Ectodermal cell (in vitro differentiated cells): ENCODE data around the gene KDSR.

Source experiments
- H3K27ac ChIP-seq: 2 replicates; pipeline ENCODE4 v1.7.0; 2013; ENCODE audit warnings: mild to moderate bottlenecking, low read depth, low read length; ENCODE audit not compliant: insufficient read depth, poor library complexity, severe bottlenecking
- H3K27me3 ChIP-seq: 2 replicates; pipeline ENCODE4 v1.7.0; 2013; ENCODE audit warnings: mild to moderate bottlenecking, low read length; ENCODE audit not compliant: insufficient read depth, control insufficient read depth, poor library complexity, severe bottlenecking
- H3K36me3 ChIP-seq: one replicate; pipeline ENCODE4 v1.7.0; 2013; ENCODE audit warnings: low read length; ENCODE audit not compliant: control insufficient read depth, insufficient read depth
- H3K4me1 ChIP-seq: one replicate; pipeline ENCODE4 v1.7.0; 2013; ENCODE audit warnings: low read length; ENCODE audit not compliant: control insufficient read depth, insufficient read depth
- H3K4me3 ChIP-seq: 2 replicates; pipeline ENCODE4 v1.7.0; 2013; ENCODE audit warnings: low read depth, low read length, control low read depth; ENCODE audit not compliant: insufficient read depth
- H3K9me3 ChIP-seq: 2 replicates; pipeline ENCODE4 v1.7.0; 2013; ENCODE audit warnings: mild to moderate bottlenecking, low read length, moderate library complexity; ENCODE audit not compliant: control insufficient read depth
- WGBS, 2 experiments: methylation state at CpG; one replicate each; pipeline ENCODE4 v1.1.7; 2013; ENCODE audit warnings: missing lambda C conversion rate in 2 of 2; 5-methylcytosine and 5-hydroxymethylcytosine counted together

KDSR gene

DNA sequence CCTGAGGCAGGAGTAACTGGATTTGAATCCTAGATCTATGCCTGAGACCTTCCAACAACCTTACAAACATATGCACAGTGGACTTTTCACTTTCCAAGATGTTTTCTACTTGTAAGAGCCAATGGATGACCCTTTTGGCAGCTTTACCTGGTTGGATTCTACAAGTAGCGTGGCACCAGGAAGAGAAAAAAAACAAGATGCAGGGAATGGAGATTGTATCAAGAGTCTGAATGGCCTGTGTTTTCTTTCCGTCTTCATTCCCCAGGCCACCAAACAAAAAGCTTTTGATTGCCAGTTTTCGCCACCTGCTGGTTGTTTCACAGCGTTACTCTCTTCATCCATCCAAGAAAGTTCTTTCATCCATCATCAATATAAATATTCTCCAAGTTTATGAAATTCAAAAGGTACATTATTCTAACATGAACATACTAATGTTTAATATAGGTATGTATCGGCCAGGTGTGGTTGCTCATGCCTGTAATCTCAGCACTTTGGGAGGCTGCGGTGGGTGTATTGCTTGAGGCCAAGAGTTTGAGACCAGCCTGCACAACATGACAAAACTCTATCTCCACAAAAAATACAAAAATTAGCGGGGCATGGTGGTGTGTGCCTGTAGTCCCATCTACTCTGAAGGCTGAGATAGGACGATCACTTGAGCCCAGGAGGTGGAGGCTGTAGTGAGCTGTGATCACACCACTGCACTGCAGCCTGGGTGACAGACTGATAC lies 43.9 kb downstream of the KDSR start:
- 36 to 37% methylated on average over 7 of the region's 8 CpGs for whole genome bisulfite sequencing, 2 experiments
- H3K4me1 ChIP-seq, result peaks cover 9% of the 10 kb centered on the region

DNA sequence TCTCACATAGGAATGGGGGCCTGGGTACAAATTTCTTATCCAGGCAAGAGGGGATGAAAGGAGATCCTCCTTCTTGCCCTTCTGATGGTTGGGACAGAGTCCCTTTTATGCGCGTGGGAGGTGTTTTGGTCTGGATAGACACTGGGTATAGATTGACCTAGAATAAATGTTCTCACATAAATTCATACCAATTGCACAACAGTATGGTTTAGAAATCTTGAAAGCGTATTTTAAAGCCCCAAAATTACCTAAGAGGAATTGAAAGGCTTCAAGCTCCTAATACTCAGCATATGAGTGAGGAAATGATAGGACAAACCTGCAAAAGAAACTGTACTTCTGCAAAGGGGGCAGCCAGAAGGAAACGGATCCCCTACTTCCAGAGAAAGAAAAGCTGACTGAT lies 44.8 kb downstream of the KDSR start:
- Histone ChIP-seq H3K9me3 (no peaks in the 10 kb centered on the region), H3K4me1 (peaks cover 9% of the 10 kb centered on the region), H3K27ac (no peak overlapping the region), H3K27me3 (peaks cover 35% of the 10 kb centered on the region), H3K36me3 (no peaks in the 10 kb centered on the region), H3K4me3 (no peak overlapping the region)
- 97 to 98% methylated on average over 3 to 4 of the region's 4 CpGs for WGBS, 2 experiments

More for the DNA sequence above, 43.9 kb downstream of the KDSR start:
- Histone ChIP-seq H3K4me3 (no peak overlapping the region), H3K36me3 (no peaks in the 10 kb centered on the region), H3K27ac (no peak overlapping the region), H3K27me3 (peaks cover 27% of the 10 kb centered on the region), H3K9me3 (no peaks in the 10 kb centered on the region)

GRCh38 chr18:63321291-63321690 lies 45.7 kb downstream of the KDSR start:
- peaks cover 9% of the 10 kb centered on the region for H3K4me1 ChIP-seq
- H3K36me3 ChIP-seq, result no peaks in the 10 kb centered on the region
- WGBS, 2 experiments, result 87 to 90% methylated on average over 9 of the region's 9 CpGs
- no peak overlapping the region for H3K4me3 ChIP-seq
- H3K27me3 ChIP-seq, result peaks cover 40% of the 10 kb centered on the region
- no peak overlapping the region for H3K27ac ChIP-seq
- H3K9me3 ChIP-seq, result no peaks in the 10 kb centered on the region

DNA sequence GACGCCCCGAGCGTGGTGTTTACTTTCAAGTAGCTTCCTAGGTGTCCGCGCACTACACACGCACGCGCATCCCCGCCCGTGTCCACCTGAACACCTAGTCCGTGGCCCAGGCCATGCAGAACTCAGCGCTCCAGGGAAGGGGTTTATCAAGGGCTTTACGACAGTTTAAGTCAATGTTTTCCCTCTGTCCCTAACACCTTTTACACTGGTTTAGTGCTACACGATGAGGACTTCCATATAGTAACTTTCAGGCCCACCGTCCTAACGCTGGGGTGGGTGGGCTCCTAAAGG lies 46.1 kb downstream of the KDSR start:
- H3K27ac ChIP-seq, result no peak overlapping the region

DNA sequence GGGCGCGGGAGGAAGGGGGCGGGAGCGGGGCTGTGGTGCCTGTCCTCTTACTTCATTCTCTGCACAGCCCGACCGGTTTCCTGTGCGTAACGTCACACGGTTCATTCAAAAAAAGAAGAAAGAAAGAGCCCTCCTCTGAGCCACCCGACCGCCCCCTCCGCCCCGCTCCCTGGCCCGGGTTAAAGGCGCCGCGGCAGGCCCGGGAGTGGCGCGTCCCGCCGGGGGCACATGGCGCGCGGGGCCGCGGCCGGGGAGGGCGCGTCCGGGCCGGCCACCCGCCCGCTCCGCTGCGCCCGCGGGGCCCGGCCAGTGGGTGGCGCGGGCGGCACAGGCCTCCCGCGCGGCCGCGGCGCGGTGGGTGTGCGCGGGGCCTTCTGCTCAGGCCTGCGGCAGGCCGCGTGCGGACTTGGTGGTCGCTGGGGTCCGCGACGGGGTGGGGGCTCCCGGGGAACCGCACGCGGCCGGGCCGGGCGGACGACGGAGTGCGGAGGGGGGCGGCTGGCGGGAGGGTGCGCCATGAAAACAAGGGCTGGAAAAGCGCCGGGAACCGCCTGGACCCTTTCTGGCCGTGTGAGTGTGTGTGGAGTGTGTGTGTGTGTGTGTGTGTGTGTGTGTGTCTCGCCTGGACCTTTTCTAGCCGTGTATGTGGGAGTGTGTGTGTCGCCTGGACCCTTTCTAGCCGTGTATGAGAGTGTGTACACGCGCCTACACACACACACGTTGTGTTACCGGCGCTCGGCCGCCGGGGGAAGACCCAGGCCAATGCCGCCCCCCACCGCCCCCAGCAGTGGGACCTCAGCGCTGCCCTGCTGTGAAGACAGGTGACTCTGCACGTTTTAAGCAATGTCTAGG lies 46.7 kb downstream of the KDSR start:
- WGBS, 2 experiments, result 2% methylated on average over 92 of the region's 92 CpGs
- Histone ChIP-seq H3K36me3 (no peaks in the 10 kb centered on the region), H3K4me3 (peak overlapping the region; percentile 56), H3K4me1 (peaks cover 9% of the 10 kb centered on the region), H3K9me3 (no peaks in the 10 kb centered on the region), H3K27me3 (peaks cover 44% of the 10 kb centered on the region), H3K27ac (no peak overlapping the region)

More for the DNA sequence above, 46.1 kb downstream of the KDSR start:
- Histone ChIP-seq H3K4me3 (peak overlapping the region; percentile 35), H3K4me1 (peaks cover 9% of the 10 kb centered on the region), H3K36me3 (no peaks in the 10 kb centered on the region), H3K9me3 (no peaks in the 10 kb centered on the region), H3K27me3 (peaks cover 40% of the 10 kb centered on the region)
- WGBS, 2 experiments, result 60% methylated on average over 16 of the region's 16 CpGs

DNA sequence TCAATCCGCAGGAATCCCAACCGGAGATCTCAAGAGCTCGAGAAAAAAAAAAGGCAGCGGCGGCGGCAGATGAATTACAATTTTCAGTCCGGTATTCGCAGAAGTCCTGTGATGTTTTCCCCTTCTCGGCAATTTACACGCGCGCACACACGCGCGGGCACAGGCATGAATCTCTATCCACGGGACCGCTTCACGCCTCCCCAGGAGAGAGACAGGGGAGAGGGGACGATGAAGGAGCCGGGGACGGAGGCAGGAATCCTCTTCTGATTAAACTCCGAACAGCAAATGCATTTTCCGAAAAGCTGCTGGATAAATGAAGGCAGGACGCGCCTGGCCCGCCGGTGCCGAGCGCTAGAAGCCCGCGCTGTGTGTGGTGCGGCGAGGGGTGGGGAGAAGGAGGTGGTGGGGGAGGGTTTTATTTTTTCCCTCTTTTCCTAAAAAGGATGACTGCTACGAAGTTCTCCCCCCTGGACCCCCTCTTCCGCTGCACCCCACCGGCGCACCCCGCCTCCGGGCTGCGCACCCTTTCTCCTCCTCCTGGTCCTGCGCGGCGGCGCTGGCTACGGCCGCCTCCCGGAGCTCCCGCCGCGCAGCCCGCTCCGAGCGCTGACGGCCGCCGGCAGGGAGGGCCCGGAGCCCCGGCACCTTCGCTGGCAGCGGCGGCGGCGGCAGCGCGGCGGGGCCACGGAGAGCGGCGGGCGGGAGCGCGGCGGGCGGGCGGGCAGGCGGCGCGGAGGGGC lies 47.5 kb downstream of the KDSR start, which contains the start of gene BCL2:
Gene BCL2, minus strand, starts transcription at position 387 of the 740 bp plus-strand sequence.
- H3K27ac ChIP-seq, result no peak within 1 kb of the TSS

DNA sequence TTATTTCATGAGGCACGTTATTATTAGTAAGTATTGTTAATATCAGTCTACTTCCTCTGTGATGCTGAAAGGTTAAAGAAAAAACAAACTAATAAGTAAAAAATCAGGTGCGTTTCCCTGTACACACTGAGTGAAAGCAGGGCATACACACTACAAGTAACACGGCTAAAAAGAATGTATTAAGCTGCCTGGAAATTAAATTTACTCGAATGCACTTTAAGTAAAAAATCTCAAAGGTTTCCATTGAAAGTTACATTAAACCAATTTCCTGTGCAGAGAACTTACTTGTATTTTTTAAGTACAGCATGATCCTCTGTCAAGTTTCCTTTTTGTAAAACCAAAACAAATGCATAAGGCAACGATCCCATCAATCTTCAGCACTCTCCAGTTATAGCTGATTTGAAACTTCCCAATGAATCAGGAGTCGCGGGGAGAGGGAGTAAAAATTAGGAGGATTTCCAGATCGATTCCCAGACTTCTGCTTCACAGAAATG lies 48.1 kb downstream of the KDSR start:
- no peaks in the 10 kb centered on the region for H3K9me3 ChIP-seq
- no peaks in the 10 kb centered on the region for H3K36me3 ChIP-seq
- peak overlapping the region; percentile 56 for H3K4me3 ChIP-seq
- 9 to 15% methylated on average over 6 of the region's 8 CpGs for WGBS, 2 experiments
- H3K27me3 ChIP-seq, result peaks cover 44% of the 10 kb centered on the region
- peaks cover 9% of the 10 kb centered on the region for H3K4me1 ChIP-seq
- H3K27ac ChIP-seq, result no peak overlapping the region

More for the DNA sequence above, 47.5 kb downstream of the KDSR start, which contains the start of gene BCL2:
- 0 to 1% methylated on average over 78 of the region's 78 CpGs for WGBS, 2 experiments
- Histone ChIP-seq H3K27me3 (peaks cover 44% of the 10 kb centered on the region), H3K36me3 (no peaks in the 10 kb centered on the region), H3K4me3 (peak within 1 kb of the TSS; percentile 56), H3K4me1 (peaks cover 9% of the 10 kb centered on the region), H3K9me3 (no peaks in the 10 kb centered on the region)

- no peaks in the 10 kb centered on the region for H3K9me3 ChIP-seq
- H3K4me3 ChIP-seq, result peak overlapping the region; percentile 56
- H3K4me1 ChIP-seq, result peaks cover 9% of the 10 kb centered on the region
- H3K36me3 ChIP-seq, result no peaks in the 10 kb centered on the region
- no peak overlapping the region for H3K27ac ChIP-seq
- peaks cover 44% of the 10 kb centered on the region for H3K27me3 ChIP-seq
- WGBS, 2 experiments, result 7% methylated on average over 65 to 66 of the region's 66 CpGs
These were observed 48.8 kb downstream of the KDSR start for GRCh38 chr18:63317982-63318888.

DNA sequence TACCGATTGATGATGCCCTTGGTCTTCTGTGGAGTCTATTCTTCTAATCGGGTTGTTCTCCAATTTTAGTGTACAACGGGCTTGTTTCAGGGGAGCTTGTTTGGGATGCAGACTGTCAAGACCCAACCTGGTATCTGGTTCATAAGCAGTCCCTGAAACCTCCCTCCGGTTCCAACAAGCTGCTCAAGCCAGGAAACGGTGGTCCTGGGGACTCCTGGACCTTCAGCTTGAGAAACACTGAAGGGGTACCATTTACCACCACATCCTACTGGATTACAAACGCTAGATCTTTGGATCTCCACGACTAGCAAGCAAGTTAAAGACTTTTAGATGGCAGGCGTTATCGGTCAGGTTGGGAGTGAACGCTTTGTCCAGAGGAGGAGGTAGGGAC lies 49.5 kb downstream of the KDSR start:
- peak overlapping the region; percentile 56 for H3K4me3 ChIP-seq
- WGBS, 2 experiments, result 91% methylated on average over 10 of the region's 10 CpGs
- no peak overlapping the region for H3K27ac ChIP-seq
- H3K36me3 ChIP-seq, result no peaks in the 10 kb centered on the region
- peaks cover 9% of the 10 kb centered on the region for H3K4me1 ChIP-seq
- H3K9me3 ChIP-seq, result no peaks in the 10 kb centered on the region
- peaks cover 44% of the 10 kb centered on the region for H3K27me3 ChIP-seq
